ENCODE data around the gene EIF3L. TPM values are rescaled to one million over a fixed set of nuclear protein-coding genes. Genes with fewer than 3 reads are reported as not detected.
A peak's percentile ranks its signal among the peaks of the same experiment; 100 is the strongest.

EIF3L gene
- total RNA-seq, 2 donors from 2014 or later = 271 to 340 TPM

- H3K27me3 Mint-ChIP-seq = no peaks in the 10 kb centered on the region
- no peak for ATAC-seq
- H3K9me3 Mint-ChIP-seq = no peaks in the 10 kb centered on the region
- H3K4me1 Mint-ChIP-seq (ENCODE audit: low read depth in 2 of 2) = peaks cover 34 to 36% of the 10 kb centered on the region in 2 donors
- H3K36me3 Mint-ChIP-seq = peaks cover 48% of the 10 kb centered on the region
- no peak overlapping the region for H3K27ac Mint-ChIP-seq
- DNase-seq (ENCODE audit: low spot score) = no peak
- no peak overlapping the region for H3K4me3 Mint-ChIP-seq
These were observed 5.7 kb downstream of the EIF3L start for GRCh38 chr22:37854946-37855345.

GRCh38 chr22:37855462-37855861 is 6.2 kb downstream of the EIF3L start:
- ATAC-seq (no peak), DNase-seq (ENCODE audit: low spot score) (no peak)
- H3K27me3 Mint-ChIP-seq = no peaks in the 10 kb centered on the region
- no peak overlapping the region for H3K27ac Mint-ChIP-seq
- peaks cover 49% of the 10 kb centered on the region for H3K36me3 Mint-ChIP-seq
- H3K9me3 Mint-ChIP-seq = no peaks in the 10 kb centered on the region
- H3K4me3 Mint-ChIP-seq = no peak overlapping the region
- peaks cover 33 to 35% of the 10 kb centered on the region in 2 donors for H3K4me1 Mint-ChIP-seq (ENCODE audit: low read depth in 2 of 2)

GRCh38 chr22:37860796-37861421 is 11.7 kb downstream of the EIF3L start:
- Mint-ChIP-seq H3K27me3 (no peaks in the 10 kb centered on the region), H3K4me3 (no peak overlapping the region), H3K27ac (peak overlapping the region in 1 of 2 donors; percentile 18), H3K9me3 (no peaks in the 10 kb centered on the region), H3K4me1 (ENCODE audit: low read depth in 2 of 2) (peaks cover 0 to 6% of the 10 kb centered on the region in 2 donors), H3K36me3 (peaks cover 29% of the 10 kb centered on the region)
- ATAC-seq (no peak), DNase-seq (ENCODE audit: low spot score) (no peak)

GRCh38 chr22:37862570-37863325 is 13.5 kb downstream of the EIF3L start:
- Mint-ChIP-seq H3K4me1 (ENCODE audit: low read depth in 2 of 2) (peaks cover 0 to 6% of the 10 kb centered on the region in 2 donors), H3K4me3 (no peak overlapping the region), H3K9me3 (no peaks in the 10 kb centered on the region), H3K27me3 (no peaks in the 10 kb centered on the region), H3K27ac (no peak overlapping the region), H3K36me3 (peaks cover 29% of the 10 kb centered on the region)
- no peak for DNase-seq (ENCODE audit: low spot score)
- no peak for ATAC-seq

- H3K27me3 Mint-ChIP-seq = no peaks in the 10 kb centered on the region
- H3K27ac Mint-ChIP-seq = no peak overlapping the region
- peaks cover 18% of the 10 kb centered on the region for H3K36me3 Mint-ChIP-seq
These were observed 16.3 kb downstream of the EIF3L start for GRCh38 chr22:37865510-37865909.

GRCh38 chr22:37870273-37870672 is 21.1 kb downstream of the EIF3L start:
- Mint-ChIP-seq H3K27ac (no peak overlapping the region), H3K9me3 (no peaks in the 10 kb centered on the region), H3K4me1 (ENCODE audit: low read depth in 2 of 2) (no peaks in the 10 kb centered on the region), H3K4me3 (no peak overlapping the region), H3K36me3 (peaks cover 6% of the 10 kb centered on the region), H3K27me3 (no peaks in the 10 kb centered on the region)
- ATAC-seq = no peak
- no peak for DNase-seq (ENCODE audit: low spot score)

More at GRCh38 chr22:37865510-37865909, 16.3 kb downstream of the EIF3L start:
- no peak for ATAC-seq
- no peaks in the 10 kb centered on the region for H3K9me3 Mint-ChIP-seq
- peaks cover 0 to 6% of the 10 kb centered on the region in 2 donors for H3K4me1 Mint-ChIP-seq (ENCODE audit: low read depth in 2 of 2)
- DNase-seq (ENCODE audit: low spot score) = no peak
- no peak overlapping the region for H3K4me3 Mint-ChIP-seq

GRCh38 chr22:37880668-37881440 is 31.6 kb downstream of the EIF3L start:
- no peak overlapping the region for H3K27ac Mint-ChIP-seq
- peaks cover 12 to 14% of the 10 kb centered on the region in 2 donors for H3K4me1 Mint-ChIP-seq (ENCODE audit: low read depth in 2 of 2)
- H3K9me3 Mint-ChIP-seq = no peaks in the 10 kb centered on the region
- H3K36me3 Mint-ChIP-seq = peaks cover 26% of the 10 kb centered on the region
- H3K27me3 Mint-ChIP-seq = no peaks in the 10 kb centered on the region
- no peak for DNase-seq (ENCODE audit: low spot score)
- no peak for ATAC-seq
- no peak overlapping the region for H3K4me3 Mint-ChIP-seq

- Mint-ChIP-seq H3K4me3 (no peak overlapping the region), H3K4me1 (ENCODE audit: low read depth in 2 of 2) (peaks cover 5 to 6% of the 10 kb centered on the region in 2 donors), H3K9me3 (no peaks in the 10 kb centered on the region), H3K27me3 (no peaks in the 10 kb centered on the region), H3K36me3 (peaks cover 18% of the 10 kb centered on the region), H3K27ac (no peak overlapping the region)
- DNase-seq (ENCODE audit: low spot score) (no peak), ATAC-seq (no peak)
These were observed 35.2 kb downstream of the EIF3L start for GRCh38 chr22:37884420-37884819.

- Mint-ChIP-seq H3K36me3 (peaks cover 28% of the 10 kb centered on the region), H3K4me3 (no peak overlapping the region), H3K4me1 (ENCODE audit: low read depth in 2 of 2) (peaks cover 5 to 6% of the 10 kb centered on the region in 2 donors), H3K27me3 (no peaks in the 10 kb centered on the region), H3K9me3 (no peaks in the 10 kb centered on the region), H3K27ac (no peak overlapping the region)
- DNase-seq (ENCODE audit: low spot score) (no peak), ATAC-seq (no peak)
These were observed 38.6 kb downstream of the EIF3L start for GRCh38 chr22:37887584-37888378.

- H3K36me3 Mint-ChIP-seq = peaks cover 22% of the 10 kb centered on the region
- H3K4me1 Mint-ChIP-seq (ENCODE audit: low read depth in 2 of 2) = peaks cover 16 to 19% of the 10 kb centered on the region in 2 donors
- H3K27me3 Mint-ChIP-seq = no peaks in the 10 kb centered on the region
- peak overlapping the region in 1 of 2 donors; percentile 2 for H3K27ac Mint-ChIP-seq
- H3K9me3 Mint-ChIP-seq = no peaks in the 10 kb centered on the region
- ATAC-seq (no peak), DNase-seq (ENCODE audit: low spot score) (no peak)
- H3K4me3 Mint-ChIP-seq = no peak overlapping the region
These were observed 42.7 kb downstream of the EIF3L start for GRCh38 chr22:37891926-37892325.

- DNase-seq (ENCODE audit: low spot score) = no peak
- H3K36me3 Mint-ChIP-seq = peaks cover 19% of the 10 kb centered on the region
- H3K27ac Mint-ChIP-seq = peak overlapping the region in 1 of 2 donors; percentile 68
- H3K27me3 Mint-ChIP-seq = no peaks in the 10 kb centered on the region
- H3K9me3 Mint-ChIP-seq = no peaks in the 10 kb centered on the region
- peaks cover 17 to 21% of the 10 kb centered on the region in 2 donors for H3K4me1 Mint-ChIP-seq (ENCODE audit: low read depth in 2 of 2)
- no peak overlapping the region for H3K4me3 Mint-ChIP-seq
- no peak for ATAC-seq
These were observed 43.5 kb downstream of the EIF3L start for GRCh38 chr22:37892566-37893335.

GRCh38 chr22:37893583-37893983 is 44.4 kb downstream of the EIF3L start:
- Mint-ChIP-seq H3K27ac (peak overlapping the region; percentile 36 to 68), H3K36me3 (peaks cover 11% of the 10 kb centered on the region), H3K27me3 (no peaks in the 10 kb centered on the region), H3K9me3 (no peaks in the 10 kb centered on the region), H3K4me1 (ENCODE audit: low read depth in 2 of 2) (peaks cover 17 to 21% of the 10 kb centered on the region in 2 donors), H3K4me3 (no peak overlapping the region)
- no peak for DNase-seq (ENCODE audit: low spot score)
- ATAC-seq = no peak

Data from natural killer cell treated with Interleukin-12 subunit alpha and Interleukin-12 subunit beta and Interleukin-15 and Interleukin-18, amount 100 ng/mL, for 72 hours (primary cell).